Glomerular endothelial cell (primary cell): ENCODE measurements around the gene MRPL41. TPM values are rescaled to one million over a fixed set of nuclear protein-coding genes. Genes with fewer than 3 reads are reported as not detected.
"Not testable (repeated sequence)": the region's sequence is repeated elsewhere in the genome, so short reads cannot be mapped to it uniquely, and the experiment has no call there.

Source experiments
- DNase-seq: peaks from one replicate; pipeline ENCODE4 v3.0.0-alpha.2; 2011; ENCODE audit warnings: low read depth, low spot score; ENCODE audit errors: extremely low read depth
- total RNA-seq: library from RNA; depleted of rRNA; stranded (reverse); fragments of >200 nt; gene quantifications from 2 replicates; pipeline ENCODE4 v1.2.3, GENCODE V29; 2015

MRPL41 gene
- total RNA-seq, 1 donor from 2014 or later, result 86.0 TPM

- no peak for DNase-seq
These were observed 29.9 kb downstream of the MRPL41 start for GRCh38 chr9:137581361-137582285.

- no peak for DNase-seq
These were observed 30.7 kb downstream of the MRPL41 start for GRCh38 chr9:137582286-137582860.

GRCh38 chr9:137583347-137583746, 31.7 kb downstream of the MRPL41 start:
- no peak for DNase-seq

- DNase-seq, result no peak
These were observed 32.3 kb downstream of the MRPL41 start for GRCh38 chr9:137583957-137584356.

- DNase-seq, result no peak
These were observed 35.2 kb downstream of the MRPL41 start for GRCh38 chr9:137586854-137587253.

- no peak for DNase-seq
These were observed 36.6 kb downstream of the MRPL41 start for GRCh38 chr9:137588311-137588710.

- no peak for DNase-seq
These were observed 37.2 kb downstream of the MRPL41 start for GRCh38 chr9:137588891-137589290.

GRCh38 chr9:137589441-137590122, 37.9 kb downstream of the MRPL41 start:
- DNase-seq, result no peak

GRCh38 chr9:137590123-137590468, 38.4 kb downstream of the MRPL41 start:
- no peak for DNase-seq

- no peak for DNase-seq
These were observed 39.0 kb downstream of the MRPL41 start, which contains the start of gene ZMYND19 for GRCh38 chr9:137590469-137591383. Gene ZMYND19 (minus strand): TSS chr9:137590512. CDS start chr9:137590263, 249 bp downstream.

- no peak for DNase-seq
These were observed 41.1 kb downstream of the MRPL41 start for GRCh38 chr9:137592767-137593166.

- DNase-seq, result no peak
These were observed 41.5 kb downstream of the MRPL41 start for GRCh38 chr9:137593176-137593575.

GRCh38 chr9:137596577-137596976, 44.9 kb downstream of the MRPL41 start:
- DNase-seq, result not testable (repeated sequence)

GRCh38 chr9:137598943-137599342, 47.3 kb downstream of the MRPL41 start:
- DNase-seq, result no peak

Other genes with a start within 250 kb of the MRPL41 start
- 62.5 and 188 TPM in 2 replicates for gene NRARP, start 249.6 kb upstream of the MRPL41 start, total RNA-seq
- 20.9 and 32.6 TPM in 2 replicates for gene EXD3, start 128.7 kb upstream of the MRPL41 start, total RNA-seq
- 1.2 and 1.7 TPM in 2 replicates for gene NOXA1, start 128.5 kb upstream of the MRPL41 start, total RNA-seq
- 0.10 and 0.18 TPM in 2 replicates for gene ENTPD8, start 110.5 kb upstream of the MRPL41 start, total RNA-seq
- gene NSMF, start 92.5 kb upstream of the MRPL41 start, total RNA-seq, result 53.7 and 74.7 TPM in 2 replicates
- gene PNPLA7, start 1.5 kb upstream of the MRPL41 start, total RNA-seq, result 2.4 and 2.8 TPM in 2 replicates
- 31.9 and 38.3 TPM in 2 replicates for gene DPH7, start 27.0 kb downstream of the MRPL41 start, total RNA-seq
- gene ZMYND19, start 38.6 kb downstream of the MRPL41 start, total RNA-seq, result 30.2 and 31.2 TPM in 2 replicates
- 36.8 and 49.8 TPM in 2 replicates for gene ARRDC1, start 53.8 kb downstream of the MRPL41 start, total RNA-seq
- gene EHMT1, start 67.1 kb downstream of the MRPL41 start, total RNA-seq, result 61.3 and 96.9 TPM in 2 replicates